T-helper 22 cell (primary cell): ENCODE data around the gene MAST4.

Source experiments
- DNase-seq: peaks from one replicate; pipeline ENCODE4 v3.0.0-alpha.2; 2020; ENCODE audit warnings: low read depth

Gene MAST4

DNA sequence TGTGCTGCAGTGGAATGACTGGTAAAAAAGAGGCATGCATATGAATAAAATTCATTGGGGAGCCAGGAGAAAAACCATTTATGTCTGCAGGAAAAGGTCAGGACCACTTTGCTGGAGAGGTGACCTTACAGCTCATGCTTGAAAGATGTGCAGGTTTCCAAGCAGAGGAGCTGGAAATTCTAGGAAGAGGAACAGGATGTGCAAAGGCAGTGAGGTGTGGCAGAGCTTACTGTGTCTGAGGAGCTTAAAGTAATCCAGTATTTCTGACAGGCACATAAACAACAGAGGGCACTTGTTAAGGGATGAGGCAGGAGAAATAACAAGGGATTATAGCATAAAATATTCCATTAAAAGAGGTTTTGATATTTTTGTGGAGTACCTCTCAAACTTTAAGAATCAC, 397.3 kb downstream of the MAST4 start:
- DNase-seq = no peak

GRCh38 chr5:66993882-66994281, 397.7 kb downstream of the MAST4 start:
- DNase-seq = no peak

- DNase-seq = no peak
Observed at GRCh38 chr5:66994790-66995189, 398.6 kb downstream of the MAST4 start.

GRCh38 chr5:67000794-67001475, 404.7 kb downstream of the MAST4 start:
- no peak for DNase-seq

DNA sequence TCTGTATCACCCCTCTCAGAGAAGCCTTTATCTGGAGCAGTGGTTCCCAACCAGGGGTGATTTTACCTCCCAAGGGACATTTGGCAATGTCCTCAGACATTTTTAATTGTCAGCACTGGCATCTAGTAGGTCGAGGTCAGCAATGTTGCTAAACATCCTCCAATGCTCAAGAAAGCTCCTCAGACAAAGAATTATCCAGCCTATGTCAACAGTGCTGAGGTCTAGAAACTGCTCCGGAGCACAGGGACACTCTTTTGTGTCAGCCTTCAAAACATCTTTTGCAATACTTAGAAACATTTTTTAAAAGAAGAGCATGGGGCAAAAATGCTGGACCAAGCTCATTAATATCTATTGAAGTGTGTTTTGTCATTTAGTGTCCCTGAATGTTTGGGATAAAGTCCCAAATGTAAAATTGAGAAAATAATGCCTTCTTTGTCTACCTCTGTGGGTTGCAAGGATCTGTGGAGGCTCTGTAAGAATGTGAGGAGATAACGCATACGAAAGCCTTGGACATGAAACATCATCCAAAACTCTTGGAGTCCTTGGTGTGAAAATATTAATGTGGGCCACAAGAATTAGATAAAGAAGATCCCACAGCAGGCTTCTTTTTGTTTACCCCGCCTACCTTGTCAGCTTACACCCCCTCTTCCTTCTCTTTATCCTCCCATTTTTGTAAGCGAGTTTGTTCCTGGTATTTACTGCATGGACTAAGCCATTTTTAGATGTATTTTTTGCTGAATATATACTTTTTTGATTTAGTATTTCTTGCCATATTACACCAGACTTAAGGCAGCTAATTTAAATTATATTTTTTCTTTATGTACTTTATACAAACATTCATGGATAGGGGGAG, 406.9 kb downstream of the MAST4 start:
- DNase-seq = no peak

DNA sequence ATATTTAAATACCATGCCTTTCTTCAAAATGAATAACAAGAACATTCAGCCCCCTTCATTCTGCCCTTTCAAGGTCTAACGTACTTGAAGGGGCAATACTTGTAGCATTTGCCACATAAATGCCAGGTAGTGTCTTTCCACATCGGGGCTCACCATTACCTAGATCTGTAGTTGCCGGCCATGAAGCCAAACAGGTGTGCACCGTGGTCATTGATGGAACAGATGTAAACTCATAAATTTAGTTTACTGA, 407.4 kb downstream of the MAST4 start:
- DNase-seq = no peak

DNA sequence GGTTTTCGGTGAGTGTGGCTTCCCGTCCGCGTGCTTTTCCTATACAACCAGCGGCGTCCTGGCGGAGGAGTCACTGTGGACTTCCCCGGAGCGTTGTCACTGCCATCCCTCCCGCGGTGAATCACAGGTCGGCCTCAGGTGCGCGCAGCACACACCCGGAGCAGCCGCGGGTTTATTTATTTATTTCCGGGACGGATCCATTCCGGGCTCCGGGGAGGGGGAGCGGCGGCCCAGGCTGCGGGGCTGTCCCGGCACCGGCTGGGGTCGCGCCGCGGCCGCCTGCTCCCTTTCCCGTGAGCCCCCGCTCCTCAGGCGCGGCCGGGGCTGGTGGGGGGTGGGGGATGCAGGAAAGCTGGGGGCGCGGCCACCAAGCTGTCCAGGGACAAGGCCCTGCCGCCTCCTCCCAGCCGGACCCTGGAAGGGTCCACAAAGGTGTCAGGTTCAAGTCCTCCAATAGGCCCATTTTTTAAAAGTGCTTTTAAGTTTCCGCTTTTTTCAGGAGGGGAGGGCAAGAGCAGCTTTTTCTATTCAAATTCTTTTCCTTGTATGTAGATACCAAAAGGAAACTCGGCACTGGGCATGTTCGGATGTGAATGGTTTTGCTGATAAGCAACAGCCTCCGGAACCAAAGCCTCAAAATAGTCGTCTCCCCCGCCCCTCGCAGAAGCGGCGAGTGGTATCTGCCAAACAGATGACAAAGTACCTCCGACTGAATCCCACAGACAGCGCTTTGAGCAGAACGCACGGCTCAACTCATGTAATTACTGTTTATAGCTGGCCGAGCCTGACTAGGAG, 407.9 kb downstream of the MAST4 start:
- peak; percentile 87 for DNase-seq

GRCh38 chr5:67004730-67005350, 408.6 kb downstream of the MAST4 start:
- DNase-seq = no peak

DNA sequence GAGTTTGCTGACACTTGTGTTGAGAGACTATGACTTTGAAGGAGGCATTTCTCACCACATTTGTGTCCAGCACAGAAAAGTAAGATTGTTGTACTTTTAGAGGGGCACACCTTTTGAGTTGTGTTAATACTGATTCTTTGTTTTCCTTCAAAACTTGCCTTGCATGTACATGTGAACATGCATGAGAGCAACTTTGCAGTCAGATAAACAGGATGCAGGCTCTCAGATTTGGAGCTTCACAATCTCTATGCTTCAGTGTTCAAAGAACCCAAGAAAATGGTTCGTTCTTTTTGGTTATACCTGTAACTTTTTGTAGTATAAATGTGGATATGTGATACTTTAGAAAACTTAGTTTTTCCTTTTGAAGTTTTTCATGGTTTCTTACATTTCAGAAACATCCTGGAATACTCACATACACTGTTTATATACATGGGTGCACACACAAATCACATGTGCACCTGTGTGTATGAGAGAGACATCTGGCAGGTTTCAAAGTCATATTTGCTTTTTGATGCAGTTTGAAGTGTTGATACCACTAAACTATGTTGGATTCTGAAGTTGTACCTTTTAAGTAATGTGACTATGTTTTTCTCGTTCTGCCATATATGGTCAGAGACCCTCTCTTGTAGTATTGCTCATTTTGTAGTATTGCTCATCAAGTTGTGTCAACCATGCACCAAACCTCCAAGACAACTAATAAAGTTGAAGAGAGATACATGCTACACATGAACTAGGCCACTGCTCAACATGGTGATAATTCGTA, 409.7 kb downstream of the MAST4 start:
- DNase-seq = no peak

DNA sequence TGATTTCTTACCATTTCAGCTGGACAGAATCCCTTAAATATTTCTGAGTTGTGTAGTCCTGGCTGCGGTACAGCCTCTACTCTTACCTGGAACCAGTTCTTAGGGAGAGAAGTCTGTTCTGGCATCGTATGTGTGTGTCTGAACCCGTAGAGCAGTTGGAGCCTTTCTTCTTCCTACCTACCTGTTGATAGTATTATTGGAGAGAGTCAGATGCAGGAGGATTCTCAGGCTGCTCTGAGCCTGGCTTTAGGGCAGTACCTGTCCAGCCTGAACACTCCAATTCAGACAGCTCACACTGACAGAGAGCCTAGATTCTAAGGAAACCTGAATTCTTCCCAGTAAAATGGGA, 410.3 kb downstream of the MAST4 start:
- DNase-seq = no peak

DNA sequence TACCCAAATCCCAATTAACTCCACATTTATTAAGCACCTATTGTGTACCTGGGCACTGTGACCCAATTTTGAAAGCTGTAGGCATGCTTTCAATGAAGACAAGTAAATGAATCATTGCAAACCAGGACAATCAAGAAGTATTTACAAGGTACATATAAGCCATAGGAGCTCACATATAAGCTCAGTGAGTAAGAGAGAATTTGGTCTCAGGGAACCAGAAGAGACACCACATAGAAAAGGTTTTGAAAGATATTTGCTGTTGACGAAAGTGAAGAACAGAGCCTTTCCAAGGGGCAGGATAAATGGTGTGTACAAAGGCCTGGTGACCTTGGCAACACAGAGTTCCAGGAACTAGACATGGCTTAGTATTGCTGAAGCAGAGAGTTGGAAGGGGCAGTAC, 412.8 kb downstream of the MAST4 start:
- DNase-seq = no peak

DNA sequence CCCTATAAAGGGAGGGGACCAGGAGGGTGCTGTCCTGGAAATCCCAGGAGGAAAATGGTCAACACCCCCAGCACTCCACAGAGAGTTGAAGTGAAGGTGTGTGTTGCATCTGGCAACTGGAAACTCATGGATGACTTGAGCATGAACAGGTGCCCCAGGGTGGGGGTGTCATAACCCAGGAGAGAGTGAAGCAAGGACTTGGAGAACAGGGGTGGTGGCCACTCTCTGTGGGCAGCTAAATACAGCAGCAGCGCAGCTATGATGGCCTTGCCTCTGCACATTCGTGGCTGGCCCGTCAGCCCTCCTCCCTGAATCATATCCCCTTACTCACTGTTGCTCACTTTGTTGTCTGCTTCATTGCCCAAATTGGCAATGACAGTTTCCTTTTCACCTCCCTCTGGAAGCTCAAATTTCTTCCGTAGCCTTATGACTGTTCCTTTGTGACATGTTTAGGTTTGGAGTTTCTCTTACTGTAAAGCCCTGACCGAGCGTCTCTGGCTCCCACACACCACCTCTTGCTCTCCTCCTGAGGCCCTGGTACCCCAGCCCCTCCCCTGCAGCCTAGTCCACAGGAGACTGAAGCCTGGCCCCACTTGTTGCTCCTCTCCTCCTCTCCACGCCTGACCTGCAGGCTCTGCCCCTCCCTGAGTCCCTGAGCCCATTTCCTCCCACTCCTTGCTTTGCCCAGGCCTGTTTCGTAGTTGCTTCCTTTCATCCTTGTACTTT, 414.7 kb downstream of the MAST4 start:
- DNase-seq = no peak

GRCh38 chr5:67011422-67011821, 415.2 kb downstream of the MAST4 start:
- DNase-seq = no peak

- DNase-seq = no peak
Observed at GRCh38 chr5:67012171-67012570, 416.0 kb downstream of the MAST4 start.

GRCh38 chr5:67013719-67014118, 417.5 kb downstream of the MAST4 start:
- no peak for DNase-seq

- DNase-seq = no peak
Observed at GRCh38 chr5:67014191-67014590, 418.0 kb downstream of the MAST4 start.

GRCh38 chr5:67014957-67015400, 418.8 kb downstream of the MAST4 start:
- DNase-seq = no peak

GRCh38 chr5:67015541-67016191, 419.5 kb downstream of the MAST4 start:
- no peak for DNase-seq

- DNase-seq = no peak
Observed at GRCh38 chr5:67019065-67019845, 423.1 kb downstream of the MAST4 start.

GRCh38 chr5:67020096-67020615, 424.0 kb downstream of the MAST4 start:
- no peak for DNase-seq
